H1 (cell line): Measurements from ENCODE around the gene CGN. TPM values are rescaled to one million over a fixed set of nuclear protein-coding genes. Genes with fewer than 3 reads are reported as not detected.

ENCODE experiments used
- CTCF ChIA-PET: fragments of 300-600 bp; sonication (Branson Sonifier 250); formaldehyde crosslinking; loops from one replicate; lab custom pipeline; 2021; ENCODE audit not compliant: partially characterized antibody; lab: Charles Lee
- POLR2A ChIA-PET: fragments of 300-600 bp; sonication (Branson Sonifier 250); formaldehyde crosslinking; loops from one replicate; lab custom pipeline; 2021; ENCODE audit warnings: inconsistent platforms; ENCODE audit not compliant: partially characterized antibody; lab: Charles Lee
- DNase-seq, 2 experiments: peaks; one replicate each; pipeline versions ENCODE4 v3.0.0 to v3.0.0-alpha.2; 2010 to 2022; ENCODE audit warnings: low spot score in 2 of 2, low read depth in 1 of 2, mixed read lengths in 1 of 2
- FAIRE-seq: peaks from 2 replicates; lab custom pipeline; 2011; peaks lifted over from hg19 to GRCh38; lab: Jason Lieb, UNC
- H2AFZ ChIP-seq: 2 replicates; pipeline ENCODE4 v1.8.1; 2012; ENCODE audit warnings: low read length, inconsistent platforms
- H2AK5ac ChIP-seq: 2 replicates; pipeline ENCODE4 v1.6.1; 2013; ENCODE audit warnings: low read depth, low read length
- H2BK120ac ChIP-seq: replicated peaks from 2 replicates; pipeline ENCODE3; 2013; ENCODE audit warnings: low read depth, low read length, inconsistent platforms
- H2BK12ac ChIP-seq: 2 replicates; pipeline ENCODE4 v1.6.1; 2013; ENCODE audit warnings: low read depth, low read length
- H2BK15ac ChIP-seq: 2 replicates; pipeline ENCODE4 v1.6.1; 2013; ENCODE audit warnings: low read length
- H2BK20ac ChIP-seq: 2 replicates; pipeline ENCODE4 v1.6.1; 2013; ENCODE audit warnings: low read length
- H2BK5ac ChIP-seq: 2 replicates; pipeline ENCODE4 v1.6.1; 2013; ENCODE audit warnings: low read depth, low read length
- H3K14ac ChIP-seq: 2 replicates; pipeline ENCODE4 v1.6.1; 2013; ENCODE audit warnings: inconsistent platforms; ENCODE audit not compliant: insufficient read length
- H3K18ac ChIP-seq: 2 replicates; pipeline ENCODE4 v1.6.1; 2013; ENCODE audit warnings: low read length; ENCODE audit errors: extremely low read depth
- H3K23ac ChIP-seq: 2 replicates; pipeline ENCODE4 v1.6.1; 2013; ENCODE audit warnings: inconsistent platforms; ENCODE audit not compliant: insufficient read length
- H3K23me2 ChIP-seq: 2 replicates; pipeline ENCODE4 v1.6.1; 2013; ENCODE audit warnings: low read depth, low read length
- H3K27ac ChIP-seq: 2 replicates; pipeline ENCODE4 v1.6.1; 2011; ENCODE audit warnings: low read depth, low read length, inconsistent platforms
- H3K27me3 ChIP-seq, 4 experiments: replicated peaks in 1 of 4; 1 replicate in 1 of 4; 2 replicates in 3 of 4; pipeline versions ENCODE4 v1.6.1 to v1.8.1; 2011 to 2013; ENCODE audit warnings: low read length in 3 of 4, mild to moderate bottlenecking in 3 of 4, inconsistent platforms in 2 of 4, mixed read lengths in 2 of 4, moderate library complexity in 1 of 4; ENCODE audit not compliant: control insufficient read depth in 3 of 4, insufficient read depth in 3 of 4; ENCODE audit errors: extremely low read depth in 1 of 4
- H3K36me3 ChIP-seq, 4 experiments: 2 replicates each; pipeline versions ENCODE4 v1.6.1 to v1.8.1; 2011 to 2013; ENCODE audit warnings: mild to moderate bottlenecking in 4 of 4, low read length in 3 of 4, moderate library complexity in 2 of 4, control low read depth in 1 of 4, inconsistent platforms in 1 of 4; ENCODE audit not compliant: insufficient read depth in 4 of 4, control insufficient read depth in 2 of 4
- H3K4ac ChIP-seq: replicated peaks from 2 replicates; pipeline ENCODE3; 2013; ENCODE audit warnings: low read length, low read depth, mixed read lengths, inconsistent platforms; ENCODE audit not compliant: insufficient read length
- H3K4me1 ChIP-seq, 4 experiments: replicated peaks in 1 of 4; 1 replicate in 1 of 4; 2 replicates in 3 of 4; pipeline versions ENCODE4 v1.6.1 to v1.8.1; 2011 to 2013; ENCODE audit warnings: low read length in 3 of 4, inconsistent platforms in 2 of 4, mixed read lengths in 1 of 4; ENCODE audit not compliant: insufficient read depth in 4 of 4, control insufficient read depth in 3 of 4
- H3K4me2 ChIP-seq, 2 experiments: 2 replicates each; pipeline versions ENCODE4 v1.6.1 to v1.8.1; 2011 to 2013; ENCODE audit warnings: low read depth in 2 of 2, low read length in 2 of 2, control low read depth in 1 of 2, inconsistent platforms in 1 of 2, mild to moderate bottlenecking in 1 of 2; ENCODE audit not compliant: insufficient read depth in 1 of 2
- H3K4me3 ChIP-seq, 4 experiments: fragments of 200-600, 300-600 bp in 1 of 4; sonication (generic), shearing (Covaris generic), sonication (Bioruptor Twin) in 1 of 4; 2 replicates each; pipeline versions ENCODE4 v1.5.1 to v1.8.1; 2011 to 2016; ENCODE audit warnings: low read length in 4 of 4, low read depth in 3 of 4, control low read depth in 2 of 4, inconsistent platforms in 2 of 4, mild to moderate bottlenecking in 2 of 4, mixed read lengths in 1 of 4, moderate library complexity in 1 of 4; ENCODE audit not compliant: insufficient read depth in 2 of 4; ENCODE audit errors: extremely low read depth in 1 of 4
- H3K56ac ChIP-seq: replicated peaks from 2 replicates; pipeline ENCODE3; 2013; ENCODE audit warnings: low read depth, mild to moderate bottlenecking, mixed read lengths, low read length, inconsistent platforms; ENCODE audit not compliant: insufficient read length
- H3K79me1 ChIP-seq: 2 replicates; pipeline ENCODE4 v1.6.1; 2013; ENCODE audit warnings: low read depth, low read length, control low read depth
- H3K79me2 ChIP-seq, 2 experiments: 2 replicates each; pipeline versions ENCODE4 v1.6.1 to v1.8.1; 2012 to 2013; ENCODE audit warnings: low read length in 2 of 2, mild to moderate bottlenecking in 2 of 2, inconsistent platforms in 1 of 2; ENCODE audit not compliant: insufficient read depth in 2 of 2, control insufficient read depth in 1 of 2
- H3K9ac ChIP-seq, 4 experiments: replicated peaks in 1 of 4; 1 replicate in 1 of 4; 2 replicates in 3 of 4; pipeline versions ENCODE4 v1.6.1 to v1.8.1; 2011 to 2013; ENCODE audit warnings: low read depth in 3 of 4, low read length in 3 of 4, control low read depth in 2 of 4, mild to moderate bottlenecking in 2 of 4, moderate library complexity in 2 of 4, inconsistent platforms in 1 of 4; ENCODE audit errors: extremely low read depth in 1 of 4
- H3K9me3 ChIP-seq, 2 experiments: 2 replicates each; pipeline versions ENCODE4 v1.6.1 to v1.8.1; 2012 to 2013; ENCODE audit warnings: mild to moderate bottlenecking in 2 of 2, moderate library complexity in 2 of 2, control low read depth in 1 of 2, inconsistent platforms in 1 of 2, low read depth in 1 of 2, low read length in 1 of 2, mixed read lengths in 1 of 2; ENCODE audit not compliant: insufficient read depth in 2 of 2
- H4K20me1 ChIP-seq, 2 experiments: replicated peaks in 1 of 2; 2 replicates each; pipeline versions ENCODE3 to v1.8.1; 2011 to 2013; ENCODE audit warnings: inconsistent platforms in 2 of 2, low read length in 2 of 2, mild to moderate bottlenecking in 1 of 2; ENCODE audit not compliant: insufficient read depth in 2 of 2, control insufficient read depth in 1 of 2
- H4K5ac ChIP-seq: 2 replicates; pipeline ENCODE4 v1.6.1; 2013; ENCODE audit warnings: low read length, low read depth, mixed read lengths, inconsistent platforms; ENCODE audit not compliant: insufficient read length
- H4K8ac ChIP-seq: 2 replicates; pipeline ENCODE4 v1.8.0; 2013; ENCODE audit warnings: mild to moderate bottlenecking, moderate library complexity, low read length, inconsistent platforms; ENCODE audit not compliant: insufficient read depth; ENCODE audit errors: extremely low read depth
- H4K91ac ChIP-seq: replicated peaks from 2 replicates; pipeline ENCODE3; 2013; ENCODE audit warnings: low read length, mixed read lengths, inconsistent platforms; ENCODE audit not compliant: insufficient read length
- CHD2 ChIP-seq: IDR thresholded peaks from 2 replicates; pipeline ENCODE4 v1.6.1; 2012; ENCODE audit warnings: low read length, improper control_type of control experiment
- POLR2AphosphoS5 ChIP-seq: IDR thresholded peaks from 2 replicates; pipeline ENCODE4 v1.6.1; 2011; ENCODE audit warnings: low read depth, low read length
- RBBP5 ChIP-seq: IDR thresholded peaks from 2 replicates; pipeline ENCODE4 v1.7.1; 2012; ENCODE audit warnings: low read depth, mild to moderate bottlenecking, inconsistent platforms, low read length, moderate library complexity, borderline replicate concordance
- SAP30 ChIP-seq: fragments of 300-600 bp; sonication (generic); IDR thresholded peaks from 2 replicates; pipeline ENCODE4 v1.7.1; 2012; ENCODE audit warnings: low read length, moderate library complexity, mild to moderate bottlenecking, inconsistent platforms; ENCODE audit not compliant: insufficient read depth, insufficient replicate concordance
- SP4 ChIP-seq: IDR thresholded peaks from 2 replicates; pipeline ENCODE4 v1.6.1; 2012; ENCODE audit warnings: low read length, inconsistent platforms
- TAF7 ChIP-seq: optimal IDR thresholded peaks from 2 replicates; pipeline ENCODE3; 2011; ENCODE audit warnings: low read depth, mild to moderate bottlenecking, inconsistent platforms, low read length, moderate library complexity, borderline replicate concordance
- USF2 ChIP-seq: IDR thresholded peaks from 2 replicates; pipeline ENCODE4 v1.6.1; 2011; ENCODE audit warnings: low read length, improper control_type of control experiment
- WGBS, 2 experiments: shearing (Covaris generic) in 1 of 2; methylation state at CpG; one replicate each; pipeline versions ENCODE4 v1.1.6 to v1.1.7; 2013 to 2015; ENCODE audit warnings: low lambda C conversion rate in 2 of 2, mixed read lengths in 2 of 2, inconsistent platforms in 1 of 2, low coverage in 1 of 2, missing lambda C conversion rate in 1 of 2; ENCODE audit not compliant: insufficient replicate concordance in 2 of 2, insufficient coverage in 1 of 2, insufficient read length in 1 of 2; ENCODE audit errors: extremely low coverage in 1 of 2, missing lambda C conversion rate in 1 of 2; 5-methylcytosine and 5-hydroxymethylcytosine counted together
- polyA plus RNA-seq, 7 experiments: library from polyadenylated mRNA; depleted of rRNA in 3 of 7; stranded (reverse) in 5 of 7; unstranded in 2 of 7; fragments of >200 nt in 5 of 7; fragments of 200-250 nt in 2 of 7; gene quantifications; 1 replicate in 5 of 7; 2 replicates in 1 of 7; 4 replicates in 1 of 7; pipeline versions ENCODE4 v1.2.1 to v1.2.3, GENCODE V29; 2011 to 2013; ENCODE audit warnings: missing spikeins in 2 of 7, mixed read lengths in 2 of 7
- total RNA-seq: library from RNA; stranded (reverse); fragmentation: NEBNext Ultra II Directional; extraction: Animal tissue kit (Norgen Biotek cat#: 25700); gene quantifications from 2 replicates; pipeline ENCODE4 v1.2.1, GENCODE V29; 2021
- TF ChIP-seq, protein P1 (sequence below): IDR thresholded peaks from 2 replicates; pipeline ENCODE4 v1.6.1; 2011; ENCODE audit warnings: low read depth, mild to moderate bottlenecking, low read length; ENCODE audit not compliant: insufficient read depth

The CGN gene
- total and polyA plus RNA-seq, 2 of the 8 experiments (the other 6 are each of a cell fraction or from before 2014, with no cell fraction given): 15.9 to 52.7 TPM

GRCh38 chr1:151540021-151540981 lies 29.1 kb downstream of the CGN start, which contains the start of gene TUFT1:
TSS of gene TUFT1 (plus strand) at chr1:151540309. CDS start at chr1:151540367, 58 bp downstream.
- Histone ChIP-seq H2BK15ac (0 out of 2 replicates have a peak within 1 kb of the TSS, but pooled peaks have one; percentile 14), H4K20me1 (peaks cover 0 to 3% of the 10 kb centered on the region in 2 experiments), H2BK12ac (peak within 1 kb of the TSS; percentile 77), H3K4me1 (peaks cover 0 to 7% (median 6%) of the 10 kb centered on the region in 4 experiments; a peak in 6 of 7 replicates), H3K4me2 (peak within 1 kb of the TSS; percentile 70 to 84), H3K9me3 (no peaks in the 10 kb centered on the region), H4K8ac (peak within 1 kb of the TSS; percentile 85; the same call in 1 of the 2 replicates), H4K5ac (no peak within 1 kb of the TSS), H3K23me2 (peaks cover 9% of the 10 kb centered on the region; the same call in 1 of the 2 replicates), H3K9ac (peak within 1 kb of the TSS; percentile 59 to 84 (median 80)), H3K36me3 (peaks cover 13 to 28% (median 23%) of the 10 kb centered on the region in 4 experiments), H2BK120ac (no peak within 1 kb of the TSS), H2AFZ (no peak within 1 kb of the TSS), H3K27me3 (no peaks in the 10 kb centered on the region), H3K18ac (peak within 1 kb of the TSS; percentile 74; the same call in 1 of the 2 replicates), H3K27ac (peak within 1 kb of the TSS; percentile 78), H2BK20ac (no peak within 1 kb of the TSS), H3K23ac (no peak within 1 kb of the TSS), H3K4ac (no peak within 1 kb of the TSS), H2BK5ac (peak within 1 kb of the TSS; percentile 82), H3K4me3 (peak within 1 kb of the TSS; percentile 65 to 95 (median 82)), H3K14ac (no peak within 1 kb of the TSS), H2AK5ac (0 out of 2 replicates have a peak within 1 kb of the TSS, but pooled peaks have one; percentile 47), H3K56ac (no peak within 1 kb of the TSS), H4K91ac (no peak within 1 kb of the TSS), H3K79me1 (no peaks in the 10 kb centered on the region; the same call in 1 of the 2 replicates), H3K79me2 (peaks cover 0 to 24% of the 10 kb centered on the region in 2 experiments; a peak in 2 of 4 replicates)
- 2% methylated on average over 63 of the region's 70 CpGs; no CpG with 5 or more reads in 1 of the 2 experiments for WGBS, 2 experiments
- DNase-seq (peak; percentile 81 to 96), FAIRE-seq (peak; percentile 58)
- ChIA-PET CTCF (interaction anchor here (0.9 to 2.2 kb wide), 7 partner anchors 11 to 281 kb away, joined by 3 to 8 read pairs (median 3); no protein-coding TSS in a partner anchor), POLR2A (interaction anchor here (0.7 to 18.0 kb wide), 64 partner anchors 9 to 494 kb away, joined by 3 to 283 read pairs (median 4); partner anchors contain the start of genes C2CD4D, CELF3, CGN and MRPL9)
- no peak for TF ChIP-seq USF2
- peak; percentile 99 for TF ChIP-seq POLR2AphosphoS5
- TF ChIP-seq RBBP5: peak; percentile 3; the same call in 1 of the 2 replicates
- no peak for TF ChIP-seq CHD2
- TF ChIP-seq SP4: no peak; the same call in 1 of the 2 replicates
- peak; percentile 27 for TF ChIP-seq SAP30
- TF ChIP-seq, protein P1, sequence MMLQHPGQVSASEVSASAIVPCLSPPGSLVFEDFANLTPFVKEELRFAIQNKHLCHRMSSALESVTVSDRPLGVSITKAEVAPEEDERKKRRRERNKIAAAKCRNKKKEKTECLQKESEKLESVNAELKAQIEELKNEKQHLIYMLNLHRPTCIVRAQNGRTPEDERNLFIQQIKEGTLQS: no peak
- peak; percentile 93 for TF ChIP-seq TAF7
